ENCODE data around the gene TMEM63C. TPM values are rescaled to one million over a fixed set of nuclear protein-coding genes. Genes with fewer than 3 reads are reported as not detected.

TMEM63C gene
- total RNA-seq, 1 experiment from 2014 or later = 5.7 TPM

DNA sequence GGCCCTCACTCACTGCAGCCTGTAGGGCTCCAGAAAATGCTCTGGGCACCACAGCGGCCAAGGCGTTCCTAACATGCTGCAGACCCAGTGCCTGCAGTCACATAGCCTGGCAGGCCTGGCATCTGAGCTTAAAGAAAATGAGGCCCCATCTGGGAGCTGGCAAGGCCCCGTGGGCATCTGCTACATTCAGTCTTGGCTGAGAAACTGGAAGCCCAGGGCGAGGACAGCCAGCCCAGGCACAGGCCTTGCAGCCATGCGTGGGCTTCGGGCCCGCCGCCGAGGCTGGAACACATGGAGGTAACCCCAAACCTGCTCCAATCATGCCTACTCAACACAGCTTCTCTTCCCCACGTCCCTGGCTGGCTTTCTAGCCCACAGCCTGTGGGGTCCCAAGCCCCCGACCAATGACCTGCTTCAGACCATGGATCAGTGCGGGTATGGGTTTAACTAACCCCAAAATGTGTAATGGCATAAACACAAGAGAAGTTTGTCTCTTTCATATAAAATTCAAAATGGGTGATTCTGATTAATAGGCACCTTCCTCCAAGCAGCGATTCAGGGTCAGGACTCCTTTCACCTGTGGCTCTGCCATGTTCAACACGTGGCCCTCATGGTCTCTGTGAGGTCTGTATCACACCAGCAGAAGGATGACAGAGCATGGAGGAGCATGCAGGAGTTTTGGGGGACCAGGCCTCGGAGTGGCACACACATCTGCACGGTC, 83.0 kb downstream of the TMEM63C start:
- Histone ChIP-seq H3K9me2 (ENCODE audit: insufficient read depth) (no peaks in the 10 kb centered on the region), H3K9me3 (ENCODE audit: control insufficient read depth in 1 of 2, insufficient read depth in 1 of 2, low read depth in 1 of 2, low read length in 2 of 2) (no peaks in the 10 kb centered on the region), H2AFZ (ENCODE audit: low read depth, low read length, poor library complexity, severe bottlenecking) (no peak overlapping the region), H4K20me1 (ENCODE audit: insufficient read depth) (no peaks in the 10 kb centered on the region), H3K36me3 (ENCODE audit: control insufficient read depth in 1 of 2, insufficient read depth in 2 of 2, low read length in 2 of 2) (no peaks in the 10 kb centered on the region), H3K27ac (ENCODE audit: low read depth, low read length) (no peak overlapping the region), H3K4me3 (replicated peaks in 1 of 2; ENCODE audit: low read depth in 1 of 2, low read length in 2 of 2) (no peak overlapping the region), H3K4me2 (ENCODE audit: low read length) (no peak overlapping the region), H3K4me1 (ENCODE audit: control insufficient read depth in 1 of 2, insufficient read depth in 2 of 2, low read length in 2 of 2) (no peaks in the 10 kb centered on the region), H3K27me3 (ENCODE audit: insufficient read depth, low read length) (no peaks in the 10 kb centered on the region), H3K9ac (ENCODE audit: low read length) (no peak overlapping the region), H3K79me2 (ENCODE audit: insufficient read depth, low read length) (no peaks in the 10 kb centered on the region)
- RAD21 ChIA-PET (ENCODE audit: low non-redundant PET in 1 of 2, low total read pairs in 2 of 2, uncharacterized antibody in 2 of 2, unreplicated experiment in 2 of 2) = no interaction called here
- POLR2A ChIA-PET = no interaction called here
- TF ChIP-seq EZH2phosphoT487 (IDR thresholded peaks at IDR 0.05; ENCODE audit: borderline replicate concordance) = no peak
- TF ChIP-seq CEBPB (IDR thresholded peaks at IDR 0.05; ENCODE audit: low read depth) = no peak
- TF ChIP-seq TCF7L2 (IDR thresholded peaks at IDR 0.05; ENCODE audit: borderline replicate concordance, extremely low read depth, insufficient read depth, insufficient read length) = no peak
- TF ChIP-seq YY1 (IDR thresholded peaks at IDR 0.05; ENCODE audit: extremely low read depth, insufficient replicate concordance, low read depth, low read length) = no peak
- TF ChIP-seq JUND (IDR thresholded peaks at IDR 0.05) = no peak
- TF ChIP-seq ZNF274 (IDR thresholded peaks at IDR 0.05; ENCODE audit: low read depth, low read length) = no peak
- DNase-seq (ENCODE audit: low read depth, low spot score) (no peak), ATAC-seq (no peak)
- CTCF ChIA-PET = no interaction called here
- intact Hi-C loops (cut with micrococcal nuclease) = no loop called here
- BruUV-seq (replicated peaks) = no TSS peak

GRCh38 chr14:77265187-77265515, 83.6 kb downstream of the TMEM63C start:
- BruUV-seq (replicated peaks) = no TSS peak
- Histone ChIP-seq H3K27me3 (ENCODE audit: insufficient read depth, low read length) (no peaks in the 10 kb centered on the region), H2AFZ (ENCODE audit: low read depth, low read length, poor library complexity, severe bottlenecking) (no peak overlapping the region), H3K9me2 (ENCODE audit: insufficient read depth) (no peaks in the 10 kb centered on the region), H3K79me2 (ENCODE audit: insufficient read depth, low read length) (no peaks in the 10 kb centered on the region), H3K9me3 (ENCODE audit: control insufficient read depth in 1 of 2, insufficient read depth in 1 of 2, low read depth in 1 of 2, low read length in 2 of 2) (no peaks in the 10 kb centered on the region), H3K27ac (ENCODE audit: low read depth, low read length) (no peak overlapping the region), H3K36me3 (ENCODE audit: control insufficient read depth in 1 of 2, insufficient read depth in 2 of 2, low read length in 2 of 2) (no peaks in the 10 kb centered on the region), H3K4me1 (ENCODE audit: control insufficient read depth in 1 of 2, insufficient read depth in 2 of 2, low read length in 2 of 2) (no peaks in the 10 kb centered on the region), H4K20me1 (ENCODE audit: insufficient read depth) (no peaks in the 10 kb centered on the region), H3K9ac (ENCODE audit: low read length) (no peak overlapping the region), H3K4me2 (ENCODE audit: low read length) (no peak overlapping the region), H3K4me3 (replicated peaks in 1 of 2; ENCODE audit: low read depth in 1 of 2, low read length in 2 of 2) (no peak overlapping the region)
- ChIA-PET POLR2A (no interaction called here), RAD21 (ENCODE audit: low non-redundant PET in 1 of 2, low total read pairs in 2 of 2, uncharacterized antibody in 2 of 2, unreplicated experiment in 2 of 2) (no interaction called here), CTCF (no interaction called here)
- ATAC-seq (no peak), DNase-seq (ENCODE audit: low read depth, low spot score) (no peak)
- intact Hi-C loops (cut with micrococcal nuclease) = no loop called here
- no peak for TF ChIP-seq YY1 (IDR thresholded peaks at IDR 0.05; ENCODE audit: extremely low read depth, insufficient replicate concordance, low read depth, low read length)
- TF ChIP-seq ELF1 (IDR thresholded peaks at IDR 0.05; ENCODE audit: borderline replicate concordance, low read depth) = no peak
- TF ChIP-seq EZH2 (IDR thresholded peaks at IDR 0.05) = no peak
- no peak for TF ChIP-seq CBX3 (IDR thresholded peaks at IDR 0.05; ENCODE audit: low read depth)
- TF ChIP-seq SP1 (IDR thresholded peaks at IDR 0.05; ENCODE audit: low read depth) = no peak
- TF ChIP-seq, protein P1, sequence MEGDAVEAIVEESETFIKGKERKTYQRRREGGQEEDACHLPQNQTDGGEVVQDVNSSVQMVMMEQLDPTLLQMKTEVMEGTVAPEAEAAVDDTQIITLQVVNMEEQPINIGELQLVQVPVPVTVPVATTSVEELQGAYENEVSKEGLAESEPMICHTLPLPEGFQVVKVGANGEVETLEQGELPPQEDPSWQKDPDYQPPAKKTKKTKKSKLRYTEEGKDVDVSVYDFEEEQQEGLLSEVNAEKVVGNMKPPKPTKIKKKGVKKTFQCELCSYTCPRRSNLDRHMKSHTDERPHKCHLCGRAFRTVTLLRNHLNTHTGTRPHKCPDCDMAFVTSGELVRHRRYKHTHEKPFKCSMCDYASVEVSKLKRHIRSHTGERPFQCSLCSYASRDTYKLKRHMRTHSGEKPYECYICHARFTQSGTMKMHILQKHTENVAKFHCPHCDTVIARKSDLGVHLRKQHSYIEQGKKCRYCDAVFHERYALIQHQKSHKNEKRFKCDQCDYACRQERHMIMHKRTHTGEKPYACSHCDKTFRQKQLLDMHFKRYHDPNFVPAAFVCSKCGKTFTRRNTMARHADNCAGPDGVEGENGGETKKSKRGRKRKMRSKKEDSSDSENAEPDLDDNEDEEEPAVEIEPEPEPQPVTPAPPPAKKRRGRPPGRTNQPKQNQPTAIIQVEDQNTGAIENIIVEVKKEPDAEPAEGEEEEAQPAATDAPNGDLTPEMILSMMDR (IDR thresholded peaks at IDR 0.05 in 2 of 3, conservative IDR thresholded peaks at IDR 0.05 in 1 of 3; ENCODE audit: borderline replicate concordance in 1 of 3, insufficient read depth in 1 of 3, low read depth in 2 of 3, low read length in 2 of 3) = no peak
- TF ChIP-seq JUND (IDR thresholded peaks at IDR 0.05) = no peak
- TF ChIP-seq SIN3A (IDR thresholded peaks at IDR 0.05; ENCODE audit: low read depth) = no peak
- TF ChIP-seq ZFX (IDR thresholded peaks at IDR 0.05) = no peak
- TF ChIP-seq REST (IDR thresholded peaks at IDR 0.05; ENCODE audit: low read depth) = no peak
- no peak for TF ChIP-seq EGR1 (IDR thresholded peaks at IDR 0.05; ENCODE audit: low read depth)
- no peak for TF ChIP-seq CEBPB (IDR thresholded peaks at IDR 0.05; ENCODE audit: low read depth)
- TF ChIP-seq SRF (IDR thresholded peaks at IDR 0.05; ENCODE audit: low read depth) = no peak
- TF ChIP-seq FOSL1 (IDR thresholded peaks at IDR 0.05; ENCODE audit: low read depth) = no peak

Data from HCT116 (cell line).